Osteoblast (primary cell): Measurements from ENCODE around the gene DGKB. TPM values are rescaled to one million over a fixed set of nuclear protein-coding genes. Genes with fewer than 3 reads are reported as not detected.

ENCODE experiments used
- DNase-seq: peaks from one replicate; pipeline ENCODE4 v3.0.0; 2011; ENCODE audit warnings: low spot score, mixed read lengths; ENCODE audit not compliant: insufficient read length; ENCODE audit errors: missing footprints
- H2AFZ ChIP-seq: 2 replicates; pipeline ENCODE4 v1.6.0; 2011; ENCODE audit warnings: mild to moderate bottlenecking, low read length
- H3K27ac ChIP-seq: 2 replicates; pipeline ENCODE4 v1.5.1; 2011; ENCODE audit warnings: mild to moderate bottlenecking, low read depth, low read length, moderate library complexity
- H3K27me3 ChIP-seq: 2 replicates; pipeline ENCODE4 v1.6.0; 2012; ENCODE audit warnings: mild to moderate bottlenecking, control low read depth, inconsistent platforms, low read length, moderate library complexity; ENCODE audit not compliant: insufficient read depth
- H3K36me3 ChIP-seq: 2 replicates; pipeline ENCODE4 v1.5.1; 2011; ENCODE audit warnings: mild to moderate bottlenecking, low read length, control low read depth, moderate library complexity; ENCODE audit not compliant: insufficient read depth
- H3K4me1 ChIP-seq: 2 replicates; pipeline ENCODE4 v1.5.1; 2011; ENCODE audit warnings: mild to moderate bottlenecking, low read length, control low read depth, moderate library complexity; ENCODE audit not compliant: insufficient read depth
- H3K4me2 ChIP-seq: 2 replicates; pipeline ENCODE4 v1.6.0; 2011; ENCODE audit warnings: mild to moderate bottlenecking, low read length; ENCODE audit not compliant: insufficient read depth
- H3K4me3 ChIP-seq: fragments of 200-600 bp; sonication (generic); 3 replicates; pipeline ENCODE4 v1.5.1; 2012; ENCODE audit warnings: mild to moderate bottlenecking, low read length, inconsistent platforms; ENCODE audit not compliant: insufficient read depth
- H3K79me2 ChIP-seq: 2 replicates; pipeline ENCODE4 v1.6.0; 2012; ENCODE audit warnings: mild to moderate bottlenecking, low read length, control low read depth, inconsistent platforms; ENCODE audit not compliant: insufficient read depth
- H3K9me3 ChIP-seq: 2 replicates; pipeline ENCODE4 v1.5.1; 2011; ENCODE audit warnings: low read depth, low read length, control low read depth
- H4K20me1 ChIP-seq: 2 replicates; pipeline ENCODE4 v1.6.0; 2012; ENCODE audit warnings: mild to moderate bottlenecking, low read length, control low read depth; ENCODE audit not compliant: insufficient read depth
- CTCF ChIP-seq: IDR thresholded peaks from 2 replicates; pipeline ENCODE4 v1.5.1; 2011; ENCODE audit warnings: mild to moderate bottlenecking, low read depth, low read length, moderate library complexity; ENCODE audit errors: extremely low read depth
- total RNA-seq: library from RNA; depleted of rRNA; stranded (reverse); fragments of >200 nt; gene quantifications from 2 replicates; pipeline ENCODE4 v1.2.3, GENCODE V29; 2012

DGKB gene
- total RNA-seq, 1 donor, result 1.1 TPM

DNA sequence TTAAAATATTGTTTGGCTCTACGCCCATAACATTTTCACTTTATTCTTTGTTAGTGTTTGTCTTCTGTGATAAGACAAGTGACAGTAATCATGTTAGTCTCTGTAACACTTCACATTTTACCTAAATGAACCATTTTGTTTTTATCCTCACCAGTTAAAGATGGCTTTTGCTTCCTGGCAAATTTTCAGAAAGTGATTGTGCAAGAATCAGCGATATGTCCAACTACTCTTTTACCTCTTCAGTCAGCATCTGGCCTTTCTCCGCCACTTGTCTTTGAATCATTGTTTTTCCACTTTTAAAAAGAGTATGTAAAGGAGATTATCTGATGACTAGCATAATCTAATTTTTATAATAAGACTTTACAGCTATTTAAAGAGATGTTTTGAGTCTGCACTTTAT lies 3.5 kb downstream of the DGKB start:
- Histone ChIP-seq H3K4me1 (peaks cover 7% of the 10 kb centered on the region), H3K79me2 (no peaks in the 10 kb centered on the region), H4K20me1 (no peaks in the 10 kb centered on the region), H3K27ac (no peak overlapping the region), H3K27me3 (no peaks in the 10 kb centered on the region), H3K36me3 (no peaks in the 10 kb centered on the region), H3K4me3 (no peak overlapping the region), H2AFZ (no peak overlapping the region), H3K4me2 (no peak overlapping the region), H3K9me3 (no peaks in the 10 kb centered on the region)
- TF ChIP-seq CTCF, result no peak
- no peak for DNase-seq

GRCh38 chr7:14896461-14896860 lies 6.1 kb downstream of the DGKB start:
- Histone ChIP-seq H2AFZ (no peak overlapping the region), H3K36me3 (no peaks in the 10 kb centered on the region), H3K4me2 (no peak overlapping the region), H3K79me2 (no peaks in the 10 kb centered on the region), H3K4me1 (peaks cover 3% of the 10 kb centered on the region), H3K27ac (no peak overlapping the region), H4K20me1 (no peaks in the 10 kb centered on the region), H3K9me3 (no peaks in the 10 kb centered on the region), H3K27me3 (no peaks in the 10 kb centered on the region), H3K4me3 (no peak overlapping the region)
- no peak for DNase-seq
- TF ChIP-seq CTCF, result no peak

- H3K36me3 ChIP-seq, result no peaks in the 10 kb centered on the region
- H2AFZ ChIP-seq, result no peak overlapping the region
- H3K79me2 ChIP-seq, result no peaks in the 10 kb centered on the region
- H3K27me3 ChIP-seq, result no peaks in the 10 kb centered on the region
- H4K20me1 ChIP-seq, result no peaks in the 10 kb centered on the region
- H3K4me1 ChIP-seq, result peaks cover 3% of the 10 kb centered on the region
- no peaks in the 10 kb centered on the region for H3K9me3 ChIP-seq
- no peak overlapping the region for H3K4me3 ChIP-seq
- TF ChIP-seq CTCF, result no peak
- H3K27ac ChIP-seq, result no peak overlapping the region
- H3K4me2 ChIP-seq, result no peak overlapping the region
- DNase-seq, result no peak
Observed at GRCh38 chr7:14894826-14895225, 7.7 kb downstream of the DGKB start.

- H3K4me2 ChIP-seq, result no peak overlapping the region
- H2AFZ ChIP-seq, result no peak overlapping the region
- H3K36me3 ChIP-seq, result no peaks in the 10 kb centered on the region
- H3K9me3 ChIP-seq, result no peaks in the 10 kb centered on the region
- H4K20me1 ChIP-seq, result no peaks in the 10 kb centered on the region
- no peak overlapping the region for H3K27ac ChIP-seq
- TF ChIP-seq CTCF, result no peak
- no peaks in the 10 kb centered on the region for H3K79me2 ChIP-seq
- no peaks in the 10 kb centered on the region for H3K27me3 ChIP-seq
- H3K4me1 ChIP-seq, result no peaks in the 10 kb centered on the region
- no peak overlapping the region for H3K4me3 ChIP-seq
- DNase-seq, result no peak
Observed at GRCh38 chr7:14892961-14893360, 9.6 kb downstream of the DGKB start.
